HG03460 (cell line): ENCODE results near the gene CCDC158.
"Not testable (repeated sequence)": the region's sequence is repeated elsewhere in the genome, so short reads cannot be mapped to it uniquely, and the experiment has no call there.

Experiments used
- ATAC-seq: cut with Tn5 transposase; IDR thresholded peaks from one replicate; pipeline ENCODE4 v1.9.1; 2021; ENCODE audit not compliant: unreplicated experiment

CCDC158 gene

GRCh38 chr4:76420762-76421581 lies at the start of gene CCDC158:
TSS of gene CCDC158 (minus strand) at chr4:76421141. CDS start at chr4:76403207, 17,934 bp downstream.
- ATAC-seq: no peak

GRCh38 chr4:76470532-76470931 lies 49.6 kb upstream of the CCDC158 start:
- no peak for ATAC-seq

GRCh38 chr4:76470064-76470463 lies 49.1 kb upstream of the CCDC158 start:
- no peak for ATAC-seq

GRCh38 chr4:76463568-76463967 lies 42.6 kb upstream of the CCDC158 start:
- no peak for ATAC-seq

GRCh38 chr4:76459291-76459723 lies 38.4 kb upstream of the CCDC158 start:
- no peak for ATAC-seq

GRCh38 chr4:76458825-76459224 lies 37.9 kb upstream of the CCDC158 start:
- no peak for ATAC-seq

GRCh38 chr4:76458297-76458696 lies 37.4 kb upstream of the CCDC158 start:
- ATAC-seq: no peak

- no peak for ATAC-seq
These were observed 36.9 kb upstream of the CCDC158 start for GRCh38 chr4:76457885-76458284.

GRCh38 chr4:76454073-76454472 lies 33.1 kb upstream of the CCDC158 start:
- not testable (repeated sequence) for ATAC-seq

- ATAC-seq: no peak
These were observed 32.3 kb upstream of the CCDC158 start for GRCh38 chr4:76453232-76453631.

- ATAC-seq: no peak
These were observed 28.9 kb upstream of the CCDC158 start for GRCh38 chr4:76449833-76450232.

- no peak for ATAC-seq
These were observed 28.4 kb upstream of the CCDC158 start for GRCh38 chr4:76449362-76449767.

GRCh38 chr4:76448211-76448610 lies 27.3 kb upstream of the CCDC158 start:
- no peak for ATAC-seq

- no peak for ATAC-seq
These were observed 26.5 kb upstream of the CCDC158 start for GRCh38 chr4:76447393-76447851.

- ATAC-seq: no peak
These were observed 25.0 kb upstream of the CCDC158 start for GRCh38 chr4:76445911-76446310.

- no peak for ATAC-seq
These were observed 22.4 kb upstream of the CCDC158 start for GRCh38 chr4:76443376-76443775.

GRCh38 chr4:76442807-76443206 lies 21.9 kb upstream of the CCDC158 start:
- no peak for ATAC-seq

- ATAC-seq: no peak
These were observed 20.9 kb upstream of the CCDC158 start for GRCh38 chr4:76441881-76442280.

GRCh38 chr4:76439491-76439890 lies 18.6 kb upstream of the CCDC158 start:
- no peak for ATAC-seq

GRCh38 chr4:76435528-76436319 lies 14.8 kb upstream of the CCDC158 start:
- no peak for ATAC-seq

GRCh38 chr4:76434901-76435527 lies 14.1 kb upstream of the CCDC158 start, which contains the start of gene SHROOM3:
TSS of gene SHROOM3 (plus strand) at chr4:76435229. CDS start at chr4:76436053, 824 bp downstream.
- ATAC-seq: no peak
